ENCODE results near the gene CD300LG.
"Not testable (repeated sequence)": the region's sequence is repeated elsewhere in the genome, so short reads cannot be mapped to it uniquely, and the experiment has no call there.

CD300LG gene

DNA sequence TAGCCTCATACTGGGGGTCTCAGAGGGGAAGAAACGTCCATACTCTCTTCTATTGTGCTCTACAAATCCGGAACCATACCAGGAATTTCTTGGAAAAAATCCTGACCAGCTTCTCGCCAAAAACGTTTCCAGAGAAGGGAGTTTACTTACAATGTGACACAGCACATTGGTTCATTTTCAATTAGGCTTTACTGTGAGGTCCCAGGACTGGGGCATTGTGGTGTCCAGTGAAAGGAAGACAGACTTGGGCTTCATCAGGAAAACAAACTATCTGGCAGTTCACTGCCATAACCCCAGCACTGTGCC, 45.6 kb downstream of the CD300LG start:
- DNase-seq, result no peak
- intact Hi-C loops (cut with DNase I), result no loop called here

DNA sequence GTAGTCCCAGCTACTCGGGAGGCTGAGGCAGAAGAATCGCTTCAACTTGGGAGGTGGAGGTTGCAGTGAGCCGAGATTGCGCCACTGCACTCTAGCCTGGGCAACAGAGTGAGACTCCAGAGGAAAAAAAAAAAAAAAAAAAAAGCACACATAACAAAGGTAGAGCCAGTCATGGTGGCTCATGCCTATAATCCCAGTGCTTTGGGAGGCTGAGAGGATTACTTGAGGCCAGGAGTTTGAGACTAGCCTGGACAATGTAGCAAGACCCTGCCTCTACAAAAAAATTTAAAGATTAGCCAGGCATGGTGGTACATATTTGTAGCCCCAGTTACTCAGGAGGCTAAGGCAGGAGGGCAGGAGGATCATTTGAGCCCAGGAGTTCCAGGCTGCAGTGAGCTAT, 47.5 kb downstream of the CD300LG start:
- intact Hi-C loops (cut with DNase I); DNase-seq: not testable (repeated sequence)

DNA sequence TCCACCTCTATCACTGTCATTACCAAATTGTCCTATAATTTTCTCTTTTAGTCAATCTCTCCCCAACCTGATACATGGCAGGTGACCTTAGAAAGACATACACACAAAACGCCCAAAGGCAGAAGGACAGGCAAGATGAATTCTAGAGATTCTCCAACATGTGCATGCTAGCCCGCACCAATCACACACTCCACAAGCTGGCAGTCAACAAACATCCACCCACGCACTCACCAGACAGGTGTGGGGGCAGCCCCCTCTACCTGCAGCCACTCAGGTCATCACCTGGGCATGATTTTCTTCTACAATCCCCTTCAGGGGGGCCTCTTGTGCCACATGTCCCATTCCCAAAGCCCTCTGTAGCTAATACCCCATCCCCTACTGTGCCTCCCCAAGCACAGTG, 50.9 kb downstream of the CD300LG start:
- no peak for DNase-seq
- intact Hi-C loops (cut with DNase I), result no loop called here

DNA sequence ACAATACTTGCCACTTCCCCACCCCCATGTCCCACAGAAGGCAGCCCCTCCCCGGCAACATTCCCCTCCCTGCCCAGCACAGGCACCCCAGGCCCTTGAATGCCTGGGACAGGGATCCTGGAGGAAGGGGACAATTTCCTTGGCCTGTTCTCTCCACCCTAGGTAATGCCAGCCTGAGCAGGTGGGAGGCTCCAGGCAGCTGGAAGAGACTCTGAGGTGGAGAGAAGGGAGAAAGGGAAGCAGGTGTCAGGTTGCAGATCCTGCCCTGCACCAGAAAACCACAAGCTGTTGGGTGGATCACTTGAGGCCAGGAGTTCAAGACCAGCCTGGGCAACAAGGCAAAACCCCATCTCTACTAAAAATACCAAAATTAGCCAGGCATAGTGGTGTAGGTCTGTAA, 51.5 kb downstream of the CD300LG start:
- intact Hi-C loops (cut with DNase I), result no loop called here

GRCh38 chr17:43900183-43900857, 53.3 kb downstream of the CD300LG start:
- DNase-seq, result peak; percentile 80 to 96 (median 92)
- intact Hi-C loops (cut with DNase I), result no loop called here

More for the DNA sequence above, 51.5 kb downstream of the CD300LG start:
- DNase-seq, result no peak

GRCh38 chr17:43900858-43901754, 54.1 kb downstream of the CD300LG start:
- intact Hi-C loops (cut with DNase I), result no loop called here
- DNase-seq, result no peak

DNA sequence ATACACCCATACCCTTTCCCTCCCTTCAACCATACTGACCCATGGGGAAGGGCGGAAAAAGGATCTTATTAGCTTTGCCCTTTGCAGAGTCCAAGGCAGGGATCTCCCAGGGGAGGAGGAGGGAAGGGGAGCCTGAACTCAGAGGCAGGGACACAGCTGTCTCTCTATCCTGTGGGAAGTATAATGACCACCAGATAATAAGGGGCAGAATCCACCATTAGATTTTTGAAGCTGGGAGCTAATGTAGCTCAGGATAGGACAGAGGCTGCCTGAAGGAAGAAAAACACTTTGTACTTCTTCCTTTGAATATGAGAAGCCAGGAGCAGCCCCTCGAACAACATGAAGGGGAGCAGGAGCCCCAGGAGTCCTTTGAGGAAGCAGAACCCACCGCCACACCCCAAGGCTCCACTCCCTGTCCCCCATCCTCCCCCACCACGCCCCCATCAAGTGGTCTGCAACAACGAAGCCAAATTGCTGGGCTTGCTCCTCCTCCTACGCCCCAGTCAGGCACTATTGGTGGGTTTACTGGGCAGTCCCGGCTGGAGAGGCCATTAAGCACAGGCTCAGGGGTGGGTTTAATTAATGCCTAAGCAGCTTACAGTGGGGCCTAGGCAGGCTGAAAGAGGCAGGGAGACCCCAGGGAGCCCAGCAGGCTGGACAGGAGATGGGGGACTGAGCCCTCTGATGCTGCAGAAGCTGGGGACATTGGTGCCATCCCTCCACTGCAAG, 55.0 kb downstream of the CD300LG start:
- no peak for DNase-seq

DNA sequence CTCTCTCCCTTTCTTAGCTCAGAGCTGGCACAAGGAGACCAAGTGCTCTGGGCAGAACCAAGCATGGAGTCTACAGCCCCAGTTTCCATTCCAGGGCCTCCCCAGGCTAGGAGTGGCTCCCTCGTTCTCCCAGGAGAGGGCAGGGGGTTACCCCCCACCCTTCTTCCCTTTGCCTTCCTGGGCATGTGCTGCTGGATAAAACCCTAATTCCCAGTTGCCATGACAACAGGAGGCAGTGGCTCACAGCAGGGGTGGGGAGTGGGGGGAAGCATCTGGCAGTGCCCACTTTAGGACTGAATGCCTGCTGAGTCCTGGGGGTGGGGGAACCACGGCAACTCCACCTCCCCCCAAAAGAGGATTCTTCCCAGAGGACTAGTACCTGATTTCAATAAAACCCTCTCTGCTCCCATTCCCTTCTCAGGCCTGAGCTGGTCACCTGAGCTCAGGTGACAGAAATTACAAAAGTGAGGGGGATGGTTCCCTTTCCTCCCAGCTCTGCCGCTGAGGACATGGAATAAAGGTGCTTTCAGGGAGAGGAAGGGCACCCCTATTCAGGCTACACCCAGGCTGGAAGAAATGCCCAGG, 58.5 kb downstream of the CD300LG start:
- DNase-seq, result peak in 3 of 42 donors; percentile 15 to 48 (median 20)
- intact Hi-C loops (cut with DNase I), result no loop called here

More for the DNA sequence above, 55.0 kb downstream of the CD300LG start:
- intact Hi-C loops (cut with DNase I), result no loop called here

GRCh38 chr17:43905985-43906852, 59.2 kb downstream of the CD300LG start:
- intact Hi-C loops (cut with DNase I), result no loop called here
- peak; percentile 81 to 97 (median 90) for DNase-seq

DNA sequence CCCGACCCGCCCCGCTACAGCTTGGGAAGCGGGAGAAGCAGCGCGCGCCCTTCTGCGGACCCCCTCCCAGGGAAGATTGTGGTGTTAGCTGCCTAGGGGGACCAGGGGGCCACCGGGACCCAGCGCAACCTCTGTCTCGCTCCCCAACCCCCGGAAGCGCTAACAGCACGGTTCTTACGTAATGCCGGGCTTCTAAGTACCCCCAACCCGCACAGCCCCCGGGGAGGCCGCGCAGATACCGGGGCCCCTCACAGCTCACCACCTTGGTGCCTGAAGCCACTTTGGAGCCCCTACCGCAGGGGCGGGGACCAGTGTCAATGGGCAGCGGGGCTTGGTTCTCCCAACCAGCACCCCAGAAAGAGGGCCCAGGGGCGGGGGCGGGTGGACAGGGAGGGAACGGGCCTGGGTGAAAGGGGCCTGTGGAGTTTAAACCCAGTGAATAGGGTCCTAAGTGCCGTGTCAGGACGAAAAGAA, 60.0 kb downstream of the CD300LG start:
- intact Hi-C loops (cut with DNase I), result no loop called here
- DNase-seq, result peak in 25 of 42 donors; percentile 13 to 62 (median 43)

DNA sequence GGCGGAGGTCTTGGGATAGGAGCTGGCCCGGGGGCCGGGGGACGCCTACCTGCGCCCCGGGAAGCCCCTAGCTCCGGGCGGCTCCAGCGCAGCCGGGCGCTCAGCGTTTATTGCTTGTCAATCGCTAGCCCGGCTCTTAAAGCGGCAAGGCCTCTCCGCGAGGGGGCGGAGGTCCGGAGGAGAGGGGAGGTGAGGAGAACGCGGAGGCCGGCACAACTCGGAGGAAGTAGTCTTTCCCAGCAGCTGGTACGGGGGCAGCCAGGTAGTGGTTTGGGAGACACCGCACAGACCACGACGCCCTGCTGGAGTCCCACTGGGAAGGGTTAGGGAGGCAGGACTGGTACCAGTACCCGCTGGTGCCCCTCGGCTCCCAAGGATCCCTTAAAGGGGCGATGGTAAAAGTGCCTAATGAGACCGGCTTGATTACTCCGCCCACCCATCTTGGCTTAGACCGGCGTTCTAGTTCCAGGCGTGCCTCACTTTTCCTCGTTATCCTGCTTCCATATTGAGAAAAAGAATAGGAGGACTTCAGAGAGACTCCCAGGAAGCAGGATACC, 60.5 kb downstream of the CD300LG start, which contains the start of gene MPP2:
MPP2 (minus strand) TSS at position 112 of the 557 bp plus-strand sequence. CDS start 3,076 bp downstream, outside the sequence.
- intact Hi-C loops (cut with DNase I), result no loop called here
- DNase-seq, result peak; percentile 72 to 93 (median 86)

GRCh38 chr17:43907998-43908721, 61.2 kb downstream of the CD300LG start:
- peak; percentile 74 to 94 (median 87) for DNase-seq
- intact Hi-C loops (cut with DNase I), result no loop called here

GRCh38 chr17:43909537-43910231, 62.7 kb downstream of the CD300LG start:
- DNase-seq, result peak in 11 of 42 donors; percentile 21 to 66 (median 53)
- intact Hi-C loops (cut with DNase I), result no loop called here

DNA sequence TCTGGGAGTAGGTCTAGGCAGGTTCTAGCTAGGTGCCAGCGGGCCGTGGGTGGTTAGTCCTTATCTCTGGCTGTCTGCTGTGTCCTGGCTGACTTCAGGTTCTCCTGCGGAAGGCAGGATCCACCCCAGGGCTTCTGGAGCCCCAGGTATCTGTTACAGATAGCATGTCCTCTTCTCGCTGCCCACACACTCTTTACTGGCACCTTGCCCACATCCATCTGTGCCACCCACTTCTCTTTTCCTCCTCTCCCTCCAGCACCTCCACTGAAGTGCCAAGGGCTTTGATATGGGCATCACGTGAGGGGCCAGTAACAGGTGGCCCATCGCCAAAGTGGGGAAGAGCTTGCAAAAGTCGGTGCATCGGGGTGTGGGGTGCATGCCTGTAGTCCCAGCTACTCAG, 64.9 kb downstream of the CD300LG start:
- intact Hi-C loops (cut with DNase I), result no loop called here
- no peak for DNase-seq

GRCh38 chr17:43912635-43913304, 65.8 kb downstream of the CD300LG start:
- intact Hi-C loops (cut with DNase I), result no loop called here
- no peak for DNase-seq

Data from head of caudate nucleus (tissue), 42 donors.